GM21367 (cell line): Measurements from ENCODE around the gene PAPSS2.
A peak's percentile ranks its signal among the peaks of the same experiment; 100 is the strongest.
"Not testable (repeated sequence)": the region's sequence is repeated elsewhere in the genome, so short reads cannot be mapped to it uniquely, and the experiment has no call there.

ENCODE experiments used
- ATAC-seq: cut with Tn5 transposase; IDR thresholded peaks from one replicate; pipeline ENCODE4 v1.9.1; 2021; ENCODE audit not compliant: unreplicated experiment

The PAPSS2 gene

DNA sequence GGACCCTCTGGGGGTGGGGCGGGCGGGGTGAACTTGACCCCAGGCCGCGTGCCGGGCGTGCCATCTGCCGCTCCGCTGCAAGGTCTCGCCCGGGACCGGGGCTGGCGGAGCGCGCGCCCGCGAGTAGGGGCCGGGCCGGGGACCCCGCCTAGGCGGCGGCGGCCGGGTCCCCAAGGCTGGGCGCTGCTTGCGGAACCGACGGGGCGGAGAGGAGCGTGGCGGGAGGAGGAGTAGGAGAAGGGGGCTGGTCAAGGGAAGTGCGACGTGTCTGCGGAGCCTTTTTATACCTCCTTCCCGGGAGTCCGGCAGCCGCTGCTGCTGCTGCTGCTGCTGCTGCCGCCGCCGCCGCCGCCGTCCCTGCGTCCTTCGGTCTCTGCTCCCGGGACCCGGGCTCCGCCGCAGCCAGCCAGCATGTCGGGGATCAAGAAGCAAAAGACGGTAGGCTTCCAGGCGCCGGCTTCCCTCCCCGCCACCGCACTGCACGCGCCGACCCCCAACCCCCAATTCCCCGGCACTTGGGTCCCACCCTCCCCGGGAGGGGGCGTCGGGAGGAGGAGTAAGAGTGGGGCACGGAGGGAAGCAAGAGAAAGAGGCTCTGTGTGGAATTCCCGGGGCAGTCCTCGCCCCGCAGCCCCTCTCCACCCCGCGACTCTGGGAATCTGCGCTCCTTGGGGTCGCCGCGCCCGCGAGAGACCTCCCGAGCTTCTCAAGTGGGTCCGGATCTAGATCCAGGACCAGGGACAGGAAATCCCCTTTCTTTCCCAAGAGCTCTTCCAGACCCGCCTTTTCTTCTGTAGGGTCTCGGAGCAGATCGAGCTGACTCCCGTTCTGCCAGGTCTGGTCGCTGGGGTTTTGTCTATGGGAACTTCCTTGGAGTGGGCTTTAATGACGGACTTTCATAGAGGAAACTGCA lies at the start of gene PAPSS2:
PAPSS2 (plus strand) TSS at position 308 of the 913 bp plus-strand sequence; CDS start at position 412, 104 bp downstream.
- ATAC-seq, result no peak

DNA sequence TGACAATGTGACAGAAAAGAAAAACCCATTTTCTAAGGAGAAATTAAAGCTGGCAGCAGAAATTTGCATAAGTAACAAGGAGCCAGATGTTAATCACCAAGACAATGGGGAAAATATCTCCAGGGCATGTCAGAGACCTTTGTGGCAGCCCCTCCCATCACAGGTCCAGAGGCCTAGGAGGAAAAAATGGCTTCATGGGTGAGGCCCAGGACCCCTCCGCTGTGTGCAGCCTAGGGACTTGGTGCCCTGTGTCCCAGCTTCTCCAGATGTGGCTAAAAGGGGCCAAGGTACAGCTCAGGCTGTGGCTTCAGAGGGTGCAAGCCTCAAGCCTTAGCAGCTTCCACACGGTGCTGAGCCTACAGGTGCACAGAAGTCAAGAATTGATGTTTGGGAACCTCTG lies 48.3 kb upstream of the PAPSS2 start:
- ATAC-seq, result not testable (repeated sequence)

DNA sequence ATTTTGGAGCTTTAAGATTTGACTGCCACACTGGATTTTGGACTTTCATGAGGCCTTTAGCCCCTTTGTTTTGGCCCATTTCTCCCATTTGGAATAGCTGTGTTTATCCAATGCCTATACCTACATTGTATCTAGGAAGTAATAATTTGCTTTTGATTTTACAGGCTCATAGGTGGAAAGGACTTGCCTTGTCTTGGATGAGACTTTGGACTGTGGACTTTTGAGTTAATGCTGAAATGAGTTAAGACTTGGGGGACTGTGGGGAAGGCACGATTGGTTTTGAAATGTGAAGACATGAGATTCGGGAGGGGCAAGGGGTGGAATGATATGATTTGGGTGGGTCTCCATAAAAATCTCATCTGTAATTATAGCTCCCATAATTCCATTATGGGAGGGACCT lies 47.6 kb upstream of the PAPSS2 start:
- ATAC-seq, result no peak

DNA sequence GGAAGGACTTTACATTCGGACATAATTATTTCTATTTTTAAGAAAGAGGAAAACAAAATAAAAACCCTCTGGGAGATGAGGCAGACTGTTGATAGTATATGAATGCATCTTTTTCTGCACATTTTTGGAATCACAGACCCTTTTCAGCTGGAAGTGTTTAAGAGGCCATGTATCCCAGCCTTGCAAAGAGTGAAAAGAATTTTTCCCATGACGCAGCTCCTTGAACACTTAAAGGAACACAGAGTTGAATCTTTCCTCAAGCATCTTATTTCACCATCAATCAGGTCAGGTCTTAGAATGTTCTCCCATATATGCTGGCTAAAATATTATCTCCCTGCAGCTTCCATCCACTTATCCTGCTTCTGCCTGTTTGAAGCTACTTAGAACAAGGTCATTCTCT lies 45.9 kb upstream of the PAPSS2 start:
- no peak for ATAC-seq

DNA sequence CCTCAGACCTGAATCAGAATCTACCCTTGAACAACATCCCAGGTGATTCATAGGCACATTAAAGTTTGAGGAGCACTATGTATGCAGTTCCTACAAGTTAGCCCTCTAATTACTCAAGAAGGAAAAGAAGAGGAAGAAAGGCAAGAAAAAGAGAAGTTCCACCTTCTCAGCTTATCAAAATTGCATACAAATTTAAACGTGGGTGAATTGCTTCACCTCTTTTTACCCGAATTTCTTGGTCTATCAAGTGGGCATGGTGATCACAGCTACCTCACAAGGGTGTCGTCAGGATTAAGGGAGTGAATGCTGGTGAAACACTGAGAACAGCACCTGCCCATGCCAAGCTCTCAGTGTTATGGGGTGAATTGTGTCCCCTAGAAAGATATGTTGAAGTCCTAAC lies 43.8 kb upstream of the PAPSS2 start:
- ATAC-seq, result no peak

- ATAC-seq, result no peak
Observed at GRCh38 chr10:87617503-87617902, 42.2 kb upstream of the PAPSS2 start.

- no peak for ATAC-seq
Observed at GRCh38 chr10:87618566-87619423, 40.9 kb upstream of the PAPSS2 start.

DNA sequence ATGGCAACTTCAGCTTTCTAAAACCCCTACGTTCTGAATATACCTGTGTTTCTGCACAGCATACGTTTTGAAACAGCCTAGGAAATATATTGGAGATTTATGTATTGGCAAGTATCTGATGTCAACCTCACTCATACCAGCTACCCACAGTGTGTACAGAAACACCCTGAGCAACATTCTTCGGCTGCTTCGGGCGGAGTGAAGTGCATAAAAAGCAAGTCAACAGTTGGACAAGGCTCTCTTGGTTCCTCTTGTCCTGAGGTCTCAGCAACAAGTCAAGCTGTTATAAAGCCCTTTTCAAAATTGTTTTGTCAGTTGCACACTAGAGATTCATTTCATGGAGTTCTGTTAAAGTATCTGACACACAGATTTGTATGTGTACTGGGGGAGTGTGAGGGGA lies 40.0 kb upstream of the PAPSS2 start:
- ATAC-seq, result no peak

DNA sequence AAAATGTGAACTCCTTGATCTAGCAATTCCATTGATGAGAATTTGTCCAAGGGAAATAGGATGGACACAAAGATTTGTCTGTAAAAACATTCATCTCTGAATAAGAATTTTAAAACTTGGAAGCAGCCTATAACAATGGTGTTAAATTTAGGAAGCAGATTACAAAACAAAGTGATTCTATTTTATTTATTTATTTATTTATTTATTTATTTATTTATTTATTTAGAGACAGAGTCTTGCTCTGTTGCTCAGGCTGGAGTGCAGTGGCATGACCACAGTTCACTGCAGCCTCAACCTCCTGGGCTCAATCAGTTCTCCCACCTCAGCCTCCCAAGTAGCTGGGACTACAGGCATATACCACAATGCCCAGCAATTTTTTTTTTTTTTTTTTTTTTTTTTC lies 38.2 kb upstream of the PAPSS2 start:
- ATAC-seq, result not testable (repeated sequence)

GRCh38 chr10:87622314-87623004 lies 37.2 kb upstream of the PAPSS2 start:
- peak; percentile 47 for ATAC-seq

GRCh38 chr10:87623191-87623590 lies 36.5 kb upstream of the PAPSS2 start:
- ATAC-seq, result no peak

- ATAC-seq, result no peak
Observed at GRCh38 chr10:87625661-87626060, 34.0 kb upstream of the PAPSS2 start.

DNA sequence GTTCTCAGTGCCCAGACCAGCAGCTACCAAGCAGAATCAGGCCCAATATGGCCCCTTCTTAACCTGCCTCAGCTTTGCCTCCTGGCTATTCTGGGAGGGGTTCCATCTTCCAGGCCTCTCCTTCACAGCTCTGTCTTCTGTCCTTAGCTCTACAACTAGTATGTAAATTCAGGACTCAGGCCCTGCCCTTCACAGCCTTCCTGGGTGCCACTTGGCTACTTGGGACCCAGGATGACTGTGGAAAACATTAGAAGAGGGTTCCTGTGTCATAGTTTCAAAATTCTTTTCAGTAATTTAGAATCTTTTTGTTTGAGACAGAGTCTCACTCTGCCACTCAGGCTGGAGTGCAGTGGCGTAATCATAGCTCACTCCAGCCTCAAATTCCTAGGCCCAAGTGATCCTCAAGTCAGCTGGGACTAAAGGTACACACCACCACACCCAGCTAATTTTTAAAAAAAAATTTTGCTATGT lies 33.2 kb upstream of the PAPSS2 start:
- no peak for ATAC-seq

GRCh38 chr10:87630171-87630570 lies 29.5 kb upstream of the PAPSS2 start:
- no peak for ATAC-seq

DNA sequence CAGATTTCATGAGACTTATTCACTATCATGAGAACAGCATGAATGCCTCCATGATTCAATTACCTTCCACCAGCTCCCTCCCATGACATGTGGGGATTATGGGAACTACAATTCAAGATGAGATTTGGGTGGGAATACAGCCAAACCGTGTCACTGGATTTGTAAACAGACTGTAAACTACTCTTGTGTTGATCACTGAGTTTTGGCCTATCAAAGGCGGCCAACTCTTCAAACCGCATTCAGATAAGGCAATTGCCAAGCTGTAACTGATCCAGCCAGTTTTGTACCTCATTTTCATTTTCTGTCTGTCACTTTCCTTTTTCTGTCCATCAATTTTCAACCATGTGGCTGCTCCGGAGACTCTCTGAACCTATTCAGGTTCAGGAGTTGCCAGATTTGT lies 27.2 kb upstream of the PAPSS2 start:
- no peak for ATAC-seq

- no peak for ATAC-seq
Observed at GRCh38 chr10:87634311-87634710, 25.4 kb upstream of the PAPSS2 start.

DNA sequence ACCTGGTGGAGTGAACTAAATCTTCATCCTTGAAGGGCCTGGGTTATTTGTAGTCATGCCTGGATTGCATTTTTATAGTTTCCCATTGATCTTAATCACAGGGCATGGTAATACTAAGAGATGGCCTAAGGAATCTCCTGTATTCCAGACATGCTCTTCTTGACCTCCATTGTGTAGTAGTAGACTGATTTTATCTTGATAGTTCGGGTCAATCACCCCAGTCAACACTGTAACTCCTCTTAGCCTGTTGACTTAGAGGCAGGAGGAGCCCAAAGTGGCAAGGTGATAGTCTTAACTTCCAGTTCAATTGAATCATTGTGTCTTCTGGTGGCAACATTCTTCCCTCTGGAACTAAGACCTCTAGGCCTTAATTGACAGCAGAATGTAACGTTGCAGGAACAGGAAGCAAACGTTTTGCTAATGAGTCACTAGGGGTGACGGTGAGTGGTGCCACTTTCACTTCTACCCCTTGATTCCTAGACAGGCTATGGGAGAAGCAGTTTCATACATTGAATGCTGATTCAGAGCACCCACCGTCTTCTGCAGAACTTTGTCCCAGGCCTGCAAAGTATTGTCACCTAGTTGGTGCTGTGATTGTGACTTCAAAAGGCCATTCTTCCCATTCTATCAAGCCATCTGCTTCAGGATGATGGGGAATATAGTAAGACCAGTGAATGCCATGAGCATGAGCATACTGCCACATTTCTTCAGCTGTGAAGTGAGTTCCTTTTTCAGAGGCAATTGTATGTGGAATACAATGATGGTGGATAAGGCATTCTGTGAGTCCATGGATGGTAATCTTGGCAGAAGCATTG lies 24.0 kb upstream of the PAPSS2 start:
- ATAC-seq, result no peak

- ATAC-seq, result no peak
Observed at GRCh38 chr10:87636313-87636915, 23.3 kb upstream of the PAPSS2 start.

GRCh38 chr10:87639493-87639892 lies 20.2 kb upstream of the PAPSS2 start:
- no peak for ATAC-seq

DNA sequence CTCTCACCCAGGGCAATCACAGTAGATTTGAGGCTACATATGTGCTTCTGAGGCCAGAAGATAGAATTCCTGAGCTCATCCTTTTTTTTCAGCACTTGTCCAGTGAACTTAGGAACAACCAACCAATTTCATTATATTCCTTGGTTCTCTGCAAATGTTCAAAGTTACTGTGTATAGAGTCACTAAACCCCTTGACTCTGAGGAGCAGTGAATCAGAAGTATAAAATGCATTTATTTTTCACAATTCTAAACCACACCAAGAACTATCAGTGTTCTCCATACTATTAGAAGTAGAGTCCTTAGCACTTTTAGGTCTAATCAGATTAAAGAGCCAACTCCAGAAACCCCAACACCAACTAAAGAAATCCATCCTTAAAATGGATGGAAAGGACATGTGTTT lies 19.6 kb upstream of the PAPSS2 start:
- no peak for ATAC-seq
